NCI-H748 (cell line): ENCODE data around the gene RIN3.
"Not testable (repeated sequence)": the region's sequence is repeated elsewhere in the genome, so short reads cannot be mapped to it uniquely, and the experiment has no call there.

Source experiments
- DNase-seq: peaks from one replicate; lab custom pipeline; 2025; ENCODE audit not compliant: unreplicated experiment; lab: John Stamatoyannopoulos, UW

The RIN3 gene

DNA sequence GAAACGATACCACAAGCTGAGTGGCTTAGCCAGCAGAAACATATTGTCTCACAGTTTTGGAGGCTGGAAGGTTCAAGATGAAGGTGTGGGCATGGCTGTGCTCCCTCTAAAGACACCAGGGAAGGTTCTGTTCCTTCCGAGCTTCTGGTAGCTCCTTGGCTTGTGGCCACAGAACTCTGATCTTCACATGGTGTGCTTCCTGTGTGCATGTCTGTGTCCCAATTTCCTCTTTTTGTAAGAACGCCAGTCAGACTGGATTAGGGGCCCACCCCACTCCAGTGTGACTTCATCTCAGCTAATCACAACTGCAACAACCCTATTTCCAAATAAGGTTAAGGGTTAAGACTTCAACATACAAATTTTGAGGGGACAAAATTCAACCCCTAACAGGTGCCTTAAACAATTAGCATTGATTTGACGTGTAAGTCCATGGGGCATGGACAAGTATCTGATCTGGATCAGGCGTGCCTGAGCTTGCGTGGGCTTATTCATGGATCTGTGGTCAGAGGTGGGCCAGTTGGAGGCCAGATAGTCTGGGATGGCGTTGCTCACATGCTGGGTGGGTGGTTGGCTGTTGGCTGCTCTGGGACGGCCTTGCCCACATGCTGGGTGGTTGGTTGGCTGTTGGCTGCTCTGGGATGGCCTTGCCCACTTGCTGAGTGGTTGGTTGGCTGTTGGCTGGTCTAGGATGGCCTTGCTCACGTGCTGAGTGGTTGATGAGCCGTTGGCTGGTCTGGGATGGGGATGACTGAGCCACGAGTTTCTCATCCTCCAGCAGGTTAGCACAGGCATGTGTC is 146.4 kb downstream of the RIN3 start:
- DNase-seq, result no peak

DNA sequence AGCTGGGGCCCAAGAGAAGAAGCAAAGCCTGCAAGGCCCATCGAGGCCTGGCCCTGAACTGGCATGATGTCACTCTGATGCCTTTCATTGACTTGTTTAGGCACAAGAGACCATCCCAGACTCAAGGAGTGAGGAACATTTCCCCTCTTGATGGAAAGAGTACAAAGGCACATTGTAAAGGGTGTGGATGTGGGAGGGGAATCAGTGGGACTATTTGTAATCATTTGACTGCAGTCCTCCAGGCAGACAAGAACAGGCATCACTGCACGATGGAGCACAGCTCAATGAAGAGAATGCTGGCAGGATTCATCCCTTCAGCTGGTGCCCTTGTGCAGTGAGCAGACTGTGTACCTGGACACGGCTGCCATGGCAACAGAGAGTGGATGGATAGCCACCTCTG is 147.0 kb downstream of the RIN3 start:
- no peak for DNase-seq

GRCh38 chr14:92663049-92663448 is 149.5 kb downstream of the RIN3 start:
- no peak for DNase-seq

DNA sequence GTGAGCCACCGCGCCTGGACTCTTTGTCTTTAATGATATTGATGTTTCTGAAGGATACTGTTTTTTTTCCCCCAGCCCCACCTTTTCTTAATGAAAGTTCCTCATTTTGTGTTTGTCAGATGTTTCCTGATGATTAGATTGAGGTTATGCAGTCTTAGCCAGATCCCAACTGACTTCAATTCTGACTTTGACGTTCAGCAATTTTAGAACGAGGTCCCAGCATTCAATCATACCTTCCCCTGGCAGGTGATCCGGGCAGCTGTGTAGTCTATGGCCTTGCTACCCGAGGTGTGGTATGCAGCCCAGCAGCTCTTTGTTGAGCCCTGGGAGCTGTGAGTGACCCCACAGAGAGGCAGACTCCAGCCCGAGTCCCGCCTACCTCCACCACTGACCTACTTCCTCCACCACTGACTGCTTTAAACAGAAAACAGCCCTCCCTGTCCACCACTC is 152.1 kb downstream of the RIN3 start:
- no peak for DNase-seq

DNA sequence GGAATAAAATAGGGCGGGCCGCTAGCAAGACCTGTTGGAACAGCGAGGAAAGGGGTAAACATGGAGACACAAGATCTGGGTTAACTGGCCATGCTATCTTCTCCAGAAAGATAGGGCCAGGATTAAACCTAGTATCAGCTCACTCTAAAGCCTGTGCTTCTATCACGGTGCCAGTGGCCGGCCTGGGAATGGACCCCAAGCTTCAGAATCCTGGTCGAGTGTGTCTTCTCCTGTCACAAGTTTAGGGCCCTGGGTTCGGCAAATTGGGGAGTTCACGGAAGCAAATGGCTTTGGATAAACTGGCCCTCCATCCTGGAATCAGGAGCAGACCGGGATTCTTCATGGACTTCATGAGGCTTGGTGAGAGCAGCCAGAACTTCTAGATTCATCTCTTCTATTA is 152.7 kb downstream of the RIN3 start:
- no peak for DNase-seq

DNA sequence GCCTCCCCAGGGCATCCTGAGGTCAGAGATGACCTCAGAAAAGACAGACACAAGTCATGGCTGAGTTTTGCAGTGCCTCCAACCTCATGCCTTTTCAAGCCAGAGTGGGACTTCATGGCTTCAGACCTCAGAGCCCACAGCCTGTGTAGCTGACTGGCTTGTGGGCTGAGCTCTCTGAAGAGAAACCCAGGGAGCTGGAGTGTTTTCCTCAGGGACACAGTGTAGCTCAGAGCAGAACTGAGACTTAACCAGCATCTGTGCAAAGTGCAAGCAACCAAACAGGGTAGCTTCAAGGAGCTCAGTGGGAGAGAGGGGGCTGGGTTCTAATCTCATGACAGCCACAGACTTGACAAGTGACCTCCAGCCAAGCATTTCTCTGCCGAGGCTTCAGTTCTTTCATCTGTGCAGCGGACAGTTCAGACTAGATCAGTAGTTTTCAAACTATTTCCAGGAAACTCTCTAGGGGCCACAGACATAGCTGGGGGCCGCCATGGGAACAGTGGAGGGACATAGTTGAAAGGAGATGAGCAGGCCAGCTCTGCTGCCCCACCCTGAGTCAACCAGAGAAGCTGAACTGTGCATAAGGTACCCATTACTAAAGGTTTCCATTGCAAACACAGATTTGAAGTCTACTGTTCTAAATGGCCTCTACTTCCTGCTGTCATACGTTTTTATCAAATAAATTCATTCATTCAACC is 154.8 kb downstream of the RIN3 start:
- no peak for DNase-seq

- no peak for DNase-seq
Measured at GRCh38 chr14:92670160-92670559, 156.6 kb downstream of the RIN3 start.

- DNase-seq, result no peak
Measured at GRCh38 chr14:92670643-92671366, 157.2 kb downstream of the RIN3 start.

GRCh38 chr14:92673601-92674150 is 160.1 kb downstream of the RIN3 start:
- peak; percentile 42 for DNase-seq

DNA sequence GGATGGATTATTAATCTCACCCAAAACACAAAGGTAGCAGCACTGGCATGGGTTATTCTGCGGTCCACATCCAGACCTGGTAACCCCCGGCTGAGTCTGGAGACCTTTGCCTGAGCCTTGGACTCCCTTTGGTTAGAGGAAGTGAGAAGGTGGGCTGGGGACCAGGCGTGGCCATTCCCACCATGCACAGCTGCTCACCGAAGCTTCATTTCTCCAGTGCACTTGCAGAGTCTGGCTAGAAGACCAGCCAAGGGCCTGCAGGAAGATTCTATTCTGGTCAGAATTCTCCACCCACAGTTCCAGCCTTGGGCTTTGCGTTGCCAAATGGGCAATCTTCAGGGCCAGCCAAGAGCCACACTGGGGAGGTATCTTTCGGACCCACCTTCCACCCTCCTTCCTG is 161.8 kb downstream of the RIN3 start:
- no peak for DNase-seq

DNA sequence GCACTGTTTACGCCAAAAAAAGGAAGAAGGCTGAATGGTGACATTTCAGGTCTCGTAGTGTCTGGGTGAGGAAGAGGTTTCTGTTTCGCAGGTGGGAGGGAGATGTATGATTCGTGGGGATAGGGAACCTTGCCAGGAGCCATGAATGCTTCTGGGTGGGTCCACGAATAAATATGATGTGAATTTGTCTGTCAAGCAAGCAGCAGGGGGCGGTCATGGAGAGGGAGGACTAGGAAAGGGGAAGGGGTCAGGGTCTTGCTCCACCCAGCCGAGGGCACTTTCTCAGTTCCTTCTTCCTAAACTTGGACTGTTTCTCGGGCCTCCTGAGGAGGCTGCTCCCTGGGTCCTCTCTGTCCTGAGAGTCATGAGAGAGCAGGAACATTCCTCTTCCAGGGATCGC is 162.4 kb downstream of the RIN3 start:
- no peak for DNase-seq

- DNase-seq, result no peak
Measured at GRCh38 chr14:92676403-92677086, 163.0 kb downstream of the RIN3 start.

GRCh38 chr14:92677087-92677668 is 163.6 kb downstream of the RIN3 start:
- no peak for DNase-seq

DNA sequence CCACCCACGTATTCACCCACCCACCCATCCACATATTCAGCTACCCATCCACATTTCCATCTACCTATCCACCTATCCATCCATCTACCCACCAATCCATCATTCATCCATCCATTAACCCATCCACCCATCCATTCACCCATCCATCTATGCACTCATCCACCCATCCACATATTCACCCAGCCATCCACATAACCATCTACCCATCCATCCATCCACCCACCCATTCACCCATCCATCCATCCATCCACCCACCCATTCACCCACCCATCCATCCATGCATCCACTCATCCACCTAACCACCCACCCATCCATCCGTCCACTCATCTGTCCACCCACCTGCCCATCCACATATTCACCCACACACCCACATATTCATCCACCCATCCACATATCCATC is 164.4 kb downstream of the RIN3 start:
- no peak for DNase-seq

DNA sequence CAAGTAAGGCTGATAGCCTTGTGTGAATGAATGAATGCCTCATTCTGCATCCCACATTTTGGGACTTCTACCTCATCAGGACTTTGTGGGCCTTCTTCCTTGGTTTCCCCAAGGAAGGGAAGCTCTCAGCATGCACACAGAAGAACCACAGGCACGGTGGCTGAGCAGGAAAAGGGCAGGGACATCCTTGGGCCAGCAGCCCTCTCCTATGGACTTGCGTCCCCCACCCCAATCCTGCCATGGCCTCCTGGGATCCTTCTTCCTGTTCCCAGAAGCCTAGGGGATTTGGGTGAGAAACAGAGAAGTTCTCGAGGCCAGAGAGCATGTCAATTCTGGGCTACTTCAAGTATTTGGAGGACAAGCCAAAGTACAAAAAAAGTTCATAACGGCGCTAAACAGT is 165.2 kb downstream of the RIN3 start:
- no peak for DNase-seq

GRCh38 chr14:92679246-92679645 is 165.7 kb downstream of the RIN3 start:
- DNase-seq, result no peak

- not testable (repeated sequence) for DNase-seq
Measured at GRCh38 chr14:92680330-92680729, 166.7 kb downstream of the RIN3 start.

- peak; percentile 80 for DNase-seq
Measured at GRCh38 chr14:92680781-92681650, 167.4 kb downstream of the RIN3 start.

GRCh38 chr14:92683041-92683440 is 169.5 kb downstream of the RIN3 start:
- no peak for DNase-seq
